ENCODE data around the gene MPPED1. TPM values are rescaled to one million over a fixed set of nuclear protein-coding genes. Genes with fewer than 3 reads are reported as not detected.

Gene MPPED1
- total RNA-seq, 1 donor from 2014 or later = not detected

GRCh38 chr22:43541462-43542407, 129.9 kb downstream of the MPPED1 start:
- DNase-seq (ENCODE audit: low read depth) = no peak

GRCh38 chr22:43542681-43543521, 131.1 kb downstream of the MPPED1 start:
- DNase-seq (ENCODE audit: low read depth) = no peak

- no peak for DNase-seq (ENCODE audit: low read depth)
Observed at GRCh38 chr22:43543522-43544288, 131.9 kb downstream of the MPPED1 start.

GRCh38 chr22:43544289-43544673, 132.5 kb downstream of the MPPED1 start:
- DNase-seq (ENCODE audit: low read depth) = no peak

GRCh38 chr22:43546186-43546585, 134.4 kb downstream of the MPPED1 start:
- DNase-seq (ENCODE audit: low read depth) = no peak

- DNase-seq (ENCODE audit: low read depth) = no peak
Observed at GRCh38 chr22:43550024-43550620, 138.3 kb downstream of the MPPED1 start.

- no peak for DNase-seq (ENCODE audit: low read depth)
Observed at GRCh38 chr22:43550672-43551071, 138.9 kb downstream of the MPPED1 start.

- DNase-seq (ENCODE audit: low read depth) = no peak
Observed at GRCh38 chr22:43553451-43554258, 141.8 kb downstream of the MPPED1 start.

GRCh38 chr22:43554259-43554636, 142.4 kb downstream of the MPPED1 start:
- no peak for DNase-seq (ENCODE audit: low read depth)

- DNase-seq (ENCODE audit: low read depth) = no peak
Observed at GRCh38 chr22:43554694-43555365, 143.0 kb downstream of the MPPED1 start.

GRCh38 chr22:43555561-43556515, 144.0 kb downstream of the MPPED1 start:
- no peak for DNase-seq (ENCODE audit: low read depth)

Other genes with a start within 250 kb of the MPPED1 start
- gene TTLL12, start 224.9 kb upstream of the MPPED1 start, total RNA-seq = 28.8 and 34.4 TPM in 2 replicates
- 0.10 TPM in 1 of 2 replicates, not detected in the other for gene SCUBE1, start 68.6 kb upstream of the MPPED1 start, total RNA-seq